NCI-H748 treated with DMSO at 0.1 percent for 48 hours (cell line): Measurements from ENCODE around the gene GNL3L.
"Not testable (repeated sequence)": the region's sequence is repeated elsewhere in the genome, so short reads cannot be mapped to it uniquely, and the experiment has no call there.

ENCODE experiments used
- DNase-seq: peaks from one replicate; lab custom pipeline; 2025; lab: John Stamatoyannopoulos, UW

GNL3L gene

GRCh38 chrX:54561622-54562021 lies 31.6 kb downstream of the GNL3L start:
- no peak for DNase-seq

GRCh38 chrX:54564936-54565335 lies 34.9 kb downstream of the GNL3L start:
- DNase-seq = no peak

- no peak for DNase-seq
Observed at GRCh38 chrX:54570332-54570731, 40.3 kb downstream of the GNL3L start.

- DNase-seq = not testable (repeated sequence)
Observed at GRCh38 chrX:54572641-54573040, 42.6 kb downstream of the GNL3L start.

- DNase-seq = no peak
Observed at GRCh38 chrX:54597728-54598127, 67.7 kb downstream of the GNL3L start.

GRCh38 chrX:54602563-54602962 lies 72.5 kb downstream of the GNL3L start:
- DNase-seq = no peak
